Lower leg skin (tissue), 4 donors: ENCODE measurements around the gene PODN. TPM values are rescaled to one million over a fixed set of nuclear protein-coding genes. Genes with fewer than 3 reads are reported as not detected.

Experiments used
- DNase-seq, 2 donors: peaks; one replicate each; pipeline ENCODE4 v3.0.0-alpha.2; 2019; ENCODE audit warnings: low spot score in 2 of 2
- H3K4me3 ChIP-seq: fragments of 200-600 bp; sonication (generic); 2 replicates; pipeline ENCODE4 v1.5.1; 2017; ENCODE audit warnings: mild to moderate bottlenecking, low read depth; ENCODE audit not compliant: poor library complexity, severe bottlenecking
- POLR2A ChIP-seq, 2 donors: fragments of 450-650 bp; IDR thresholded peaks; one replicate each; pipeline ENCODE4 v1.6.1; 2016 to 2017; ENCODE audit warnings: antibody characterized with exemption in 2 of 2, mild to moderate bottlenecking in 1 of 2, moderate library complexity in 1 of 2
- WGBS, 2 donors: methylation state at CpG; one replicate each; pipeline ENCODE4 v1.1.5; 2018; 5-methylcytosine and 5-hydroxymethylcytosine counted together
- intact Hi-C: fragments of 100-400 bp; cut with DNase I; formaldehyde crosslinking; loops from one replicate; pipeline ENCODE4 v1.15.0; 2023; ENCODE audit warnings: low total_unique reads
- total RNA-seq, 4 donors: library from RNA; depleted of rRNA; stranded (reverse); fragments of >200 nt; gene quantifications; one replicate each; pipeline ENCODE4 v1.1.0, GENCODE V29; 2016
- TF ChIP-seq, protein P1 (sequence below), 3 donors: fragments of 450-650 bp; IDR thresholded peaks; one replicate each; pipeline ENCODE4 v1.5.1; 2016; ENCODE audit warnings: antibody characterized with exemption in 3 of 3, mild to moderate bottlenecking in 3 of 3, moderate library complexity in 2 of 3

Gene PODN
- total RNA-seq, 4 donors from 2014 or later, result 11.3 to 58.8 (median 14.4) TPM

DNA sequence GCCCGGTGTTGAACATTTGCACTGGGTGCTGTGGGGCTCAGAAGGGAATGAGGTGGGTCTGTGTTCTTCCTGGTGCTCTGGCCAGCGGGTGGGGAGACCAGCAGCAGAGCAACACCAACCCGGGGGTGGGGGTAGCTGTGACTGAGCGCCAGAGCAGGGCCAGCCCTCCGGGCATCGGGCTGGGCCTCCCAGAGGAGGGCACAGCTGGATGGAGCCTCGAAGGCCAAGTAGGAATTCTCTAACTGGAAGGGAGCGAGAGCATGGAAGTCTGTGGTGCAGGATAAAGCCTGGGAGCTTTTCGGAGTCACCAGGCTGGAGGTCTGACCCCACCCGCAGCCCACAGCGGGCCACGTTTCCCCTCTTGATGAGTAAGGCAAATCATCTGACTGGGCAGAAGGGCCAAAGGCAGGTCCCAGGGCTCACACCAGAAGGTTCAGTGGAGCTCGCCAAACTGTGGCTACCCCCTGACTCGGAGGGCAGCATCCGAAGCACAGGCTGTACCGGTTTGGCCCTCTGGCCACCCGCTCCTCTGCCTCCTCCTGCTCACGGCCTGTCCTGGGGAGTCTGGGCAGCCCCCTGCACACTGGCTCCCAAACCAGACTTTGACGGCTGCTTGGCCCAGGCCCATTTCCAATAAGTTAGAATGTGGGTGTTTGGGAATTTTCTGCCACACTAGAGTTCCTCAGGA, 61.6 kb downstream of the PODN start:
- DNase-seq, result peak; percentile 71 to 94

DNA sequence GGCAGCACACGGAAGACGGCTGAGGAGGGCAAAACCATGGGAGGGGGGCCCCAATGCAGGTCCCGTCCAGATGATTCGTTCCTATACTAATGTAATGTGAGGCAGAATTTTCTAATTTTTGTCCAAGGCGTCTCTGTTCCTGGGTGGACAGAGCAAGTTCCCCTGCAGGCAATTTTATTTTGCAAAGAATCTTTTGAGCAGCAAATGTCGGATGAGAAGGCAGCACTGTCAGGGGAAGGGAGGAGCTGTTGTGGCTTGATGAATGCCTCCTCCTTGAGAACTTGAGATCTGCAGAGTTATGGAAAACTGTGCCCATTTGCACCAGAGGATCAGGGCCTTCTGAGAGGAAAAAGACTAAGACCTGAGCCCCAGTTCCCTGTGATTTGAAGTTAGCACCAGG, 63.1 kb downstream of the PODN start:
- no peak for DNase-seq
- 52 to 71% methylated on average over 6 of the region's 6 CpGs for WGBS, 2 donors
- intact Hi-C loops, result no loop called here
- TF ChIP-seq, protein P1, sequence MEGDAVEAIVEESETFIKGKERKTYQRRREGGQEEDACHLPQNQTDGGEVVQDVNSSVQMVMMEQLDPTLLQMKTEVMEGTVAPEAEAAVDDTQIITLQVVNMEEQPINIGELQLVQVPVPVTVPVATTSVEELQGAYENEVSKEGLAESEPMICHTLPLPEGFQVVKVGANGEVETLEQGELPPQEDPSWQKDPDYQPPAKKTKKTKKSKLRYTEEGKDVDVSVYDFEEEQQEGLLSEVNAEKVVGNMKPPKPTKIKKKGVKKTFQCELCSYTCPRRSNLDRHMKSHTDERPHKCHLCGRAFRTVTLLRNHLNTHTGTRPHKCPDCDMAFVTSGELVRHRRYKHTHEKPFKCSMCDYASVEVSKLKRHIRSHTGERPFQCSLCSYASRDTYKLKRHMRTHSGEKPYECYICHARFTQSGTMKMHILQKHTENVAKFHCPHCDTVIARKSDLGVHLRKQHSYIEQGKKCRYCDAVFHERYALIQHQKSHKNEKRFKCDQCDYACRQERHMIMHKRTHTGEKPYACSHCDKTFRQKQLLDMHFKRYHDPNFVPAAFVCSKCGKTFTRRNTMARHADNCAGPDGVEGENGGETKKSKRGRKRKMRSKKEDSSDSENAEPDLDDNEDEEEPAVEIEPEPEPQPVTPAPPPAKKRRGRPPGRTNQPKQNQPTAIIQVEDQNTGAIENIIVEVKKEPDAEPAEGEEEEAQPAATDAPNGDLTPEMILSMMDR (IDR thresholded peaks at IDR 0.05), result no peak
- no peak for TF ChIP-seq POLR2A (IDR thresholded peaks at IDR 0.05)
- H3K4me3 ChIP-seq, result no peak overlapping the region

More for the DNA sequence above, 61.6 kb downstream of the PODN start:
- TF ChIP-seq, protein P1 (IDR thresholded peaks at IDR 0.05), result no peak
- no peak for TF ChIP-seq POLR2A (IDR thresholded peaks at IDR 0.05)
- H3K4me3 ChIP-seq, result no peak overlapping the region
- 63 to 74% methylated on average over 17 to 19 of the region's 19 CpGs for WGBS, 2 donors
- intact Hi-C loops, result no loop called here

DNA sequence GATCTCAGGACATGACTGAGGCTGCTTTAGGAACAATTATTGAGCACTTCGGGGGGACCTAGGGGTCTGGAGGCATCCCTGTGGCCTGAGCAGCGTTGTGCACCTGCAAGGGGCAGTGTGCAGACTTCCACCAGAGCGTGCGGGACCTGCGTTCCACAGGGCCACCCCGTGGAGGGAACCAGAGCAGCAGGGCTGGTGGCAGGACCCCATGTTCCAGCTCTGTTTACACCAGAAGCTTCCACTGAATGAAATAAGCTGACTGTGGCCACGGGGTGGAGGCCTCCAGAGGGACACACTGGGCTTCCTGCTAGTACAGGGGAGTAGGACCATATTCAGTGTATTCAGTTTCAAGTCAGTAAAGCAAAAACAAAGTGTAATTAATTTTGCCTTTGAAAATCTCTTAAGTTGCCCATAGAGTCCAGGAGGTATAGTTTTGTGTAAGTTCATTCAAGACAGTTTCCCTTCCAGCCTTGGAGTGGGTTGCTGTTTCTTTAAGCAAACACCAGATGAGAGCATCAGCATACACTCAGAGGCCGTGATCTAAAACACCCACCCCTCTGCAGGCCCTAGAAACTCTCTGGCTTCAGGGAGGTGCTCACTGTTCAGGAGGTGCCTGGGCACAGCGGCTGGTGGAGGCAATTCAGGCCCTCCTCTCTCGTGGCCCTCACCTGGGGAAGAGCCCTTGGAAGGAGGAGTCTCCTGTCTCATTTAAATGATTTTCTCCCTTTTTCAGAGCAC, 63.8 kb downstream of the PODN start:
- 64 to 73% methylated on average over 10 of the region's 10 CpGs for WGBS, 2 donors
- intact Hi-C loops, result no loop called here
- no peak for TF ChIP-seq POLR2A (IDR thresholded peaks at IDR 0.05)
- TF ChIP-seq, protein P1 (IDR thresholded peaks at IDR 0.05), result no peak
- DNase-seq, result no peak
- H3K4me3 ChIP-seq, result no peak overlapping the region

DNA sequence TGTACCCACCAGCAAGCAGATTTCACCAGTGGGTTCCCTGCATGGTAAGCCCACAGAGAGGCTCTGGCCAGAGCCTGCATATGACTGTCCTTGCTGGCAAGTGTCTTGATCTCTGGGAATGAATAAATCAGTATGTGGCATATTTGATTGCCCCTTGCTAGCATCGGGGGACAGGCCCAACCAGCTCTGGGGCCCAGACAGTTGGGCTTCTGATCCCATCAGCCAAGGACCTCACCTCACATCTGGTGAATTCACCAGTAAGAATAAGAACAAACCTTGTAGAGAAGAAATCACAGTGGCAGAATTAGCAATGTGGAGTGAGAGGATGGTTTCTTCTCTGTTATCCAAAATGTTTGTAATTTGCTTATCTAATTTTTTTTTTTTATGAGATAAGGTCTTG, 64.5 kb downstream of the PODN start:
- no peak for DNase-seq
- H3K4me3 ChIP-seq, result no peak overlapping the region
- 64 to 82% methylated on average over 1 of the region's 1 CpG for WGBS, 2 donors
- TF ChIP-seq POLR2A (IDR thresholded peaks at IDR 0.05), result no peak
- TF ChIP-seq, protein P1 (IDR thresholded peaks at IDR 0.05), result no peak
- intact Hi-C loops, result no loop called here

DNA sequence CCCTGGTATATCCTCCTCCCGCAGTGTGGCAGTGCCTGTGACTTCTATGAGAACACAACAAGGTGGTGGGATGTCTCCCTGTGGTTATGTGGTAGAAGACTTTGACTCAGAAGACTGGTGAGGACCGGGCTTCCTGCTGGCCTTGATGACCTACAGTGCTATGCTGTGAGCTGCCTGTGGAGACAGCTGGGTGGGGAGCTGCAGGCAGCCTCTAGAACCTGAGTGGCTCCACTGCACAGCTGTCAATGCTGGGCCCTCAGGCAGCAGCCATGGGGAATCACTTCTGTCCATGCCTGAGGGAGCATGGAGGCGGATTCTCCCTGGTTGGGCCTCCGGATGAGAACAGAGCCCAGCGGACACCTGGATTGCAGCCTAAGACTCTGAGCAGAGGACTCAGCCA, 65.5 kb downstream of the PODN start:
- TF ChIP-seq POLR2A (IDR thresholded peaks at IDR 0.05), result no peak
- TF ChIP-seq, protein P1 (IDR thresholded peaks at IDR 0.05), result no peak
- no peak for DNase-seq
- H3K4me3 ChIP-seq, result no peak overlapping the region
- intact Hi-C loops, result no loop called here
- WGBS, 2 donors, result 93 to 96% methylated on average over 4 to 5 of the region's 5 CpGs
